HepG2 (cell line): ENCODE data around the gene ASB5. TPM values are rescaled to one million over a fixed set of nuclear protein-coding genes. Genes with fewer than 3 reads are reported as not detected.

Source experiments
- ATAC-seq: fragments of 200-7000 bp; cut with Tn5 transposase; 3 replicates; pipeline ENCODE4 v1.9.1; 2020; ENCODE audit warnings: mild to moderate bottlenecking, moderate library complexity
- BruUV-seq: library from RNA; stranded (reverse); fragments of 400-500 nt; replicated peaks from 2 replicates; lab custom pipeline; 2021; lab: Mats Ljungman, UMichigan
- CTCF ChIA-PET: fragments of 300-600 bp; formaldehyde crosslinking; extraction: SDS; loops from one replicate; lab custom pipeline; 2021; ENCODE audit warnings: low total read pairs, inconsistent platforms, low intra/inter-chr PET ratio; lab: Yijun Ruan, JAX
- POLR2A ChIA-PET: fragments of 350-600 bp; sonication (Branson Sonifier 250); formaldehyde crosslinking; loops from one replicate; lab custom pipeline; 2020; ENCODE audit warnings: antibody characterized with exemption, inconsistent platforms; lab: Yijun Ruan, JAX
- DNase-seq: peaks from one replicate; pipeline ENCODE4 v3.0.0-alpha.2; 2015; ENCODE audit warnings: low spot score
- FAIRE-seq: peaks from 3 replicates; lab custom pipeline; 2011; peaks lifted over from hg19 to GRCh38; lab: Jason Lieb, UNC
- H2AFZ ChIP-seq: one replicate; pipeline ENCODE4 v1.6.1; 2011; ENCODE audit warnings: low read length, inconsistent platforms
- H3K27ac ChIP-seq: fragments of 300-600 bp; 3 replicates; pipeline ENCODE4 v1.8.0; 2011; ENCODE audit warnings: mixed run types, mild to moderate bottlenecking, mixed read lengths, low read length, inconsistent platforms; ENCODE audit not compliant: insufficient read depth; ENCODE audit errors: extremely low read length
- H3K27me3 ChIP-seq, 2 experiments: fragments of 200-600 bp in 1 of 2; 2 replicates in 1 of 2; 3 replicates in 1 of 2; pipeline versions ENCODE4 v1.6.0 to v1.8.0; 2011; ENCODE audit warnings: low read length in 2 of 2, mild to moderate bottlenecking in 2 of 2, moderate library complexity in 2 of 2, inconsistent platforms in 1 of 2; ENCODE audit not compliant: insufficient read depth in 2 of 2, control insufficient read depth in 1 of 2
- H3K36me3 ChIP-seq, 2 experiments: fragments of 200-600 bp in 1 of 2; replicated peaks in 1 of 2; 2 replicates in 1 of 2; 3 replicates in 1 of 2; pipeline versions ENCODE4 v1.5.1 to v1.8.0; 2011; ENCODE audit warnings: low read length in 2 of 2, inconsistent platforms in 1 of 2; ENCODE audit not compliant: insufficient read depth in 2 of 2, control insufficient read depth in 1 of 2
- H3K4me1 ChIP-seq: 2 replicates; pipeline ENCODE4 v1.5.1; 2012; ENCODE audit warnings: low read length, inconsistent platforms; ENCODE audit not compliant: insufficient read depth
- H3K4me2 ChIP-seq: 2 replicates; pipeline ENCODE4 v1.6.0; 2011; ENCODE audit warnings: low read depth, low read length, inconsistent platforms
- H3K4me3 ChIP-seq, 3 experiments: fragments of 200-600 bp in 1 of 3; sonication (generic), shearing (Covaris generic) in 1 of 3; replicated peaks in 1 of 3; 2 replicates each; pipeline ENCODE4 v1.5.1; 2011 to 2016; ENCODE audit warnings: low read length in 3 of 3, inconsistent platforms in 2 of 3, low read depth in 2 of 3, mild to moderate bottlenecking in 2 of 3, control low read depth in 1 of 3, mixed read lengths in 1 of 3; ENCODE audit not compliant: insufficient read depth in 1 of 3
- H3K79me2 ChIP-seq: one replicate; pipeline ENCODE4 v1.6.1; 2011; ENCODE audit warnings: low read length, inconsistent platforms; ENCODE audit not compliant: insufficient read depth
- H3K9ac ChIP-seq: 2 replicates; pipeline ENCODE4 v1.6.0; 2011; ENCODE audit warnings: mild to moderate bottlenecking, low read depth, low read length, inconsistent platforms; ENCODE audit not compliant: insufficient read depth
- H3K9me3 ChIP-seq: 2 replicates; pipeline ENCODE4 v1.5.1; 2012; ENCODE audit warnings: mild to moderate bottlenecking, low read length
- H4K20me1 ChIP-seq: 2 replicates; pipeline ENCODE4 v1.6.0; 2011; ENCODE audit warnings: inconsistent platforms, mild to moderate bottlenecking, low read length, moderate library complexity; ENCODE audit not compliant: insufficient read depth
- ARID4A ChIP-seq: sonication (generic); formaldehyde crosslinking; IDR thresholded peaks from 2 replicates; pipeline ENCODE4 v1.5.0; 2020; ENCODE audit warnings: mild to moderate bottlenecking, missing genetic modification reagents, borderline replicate concordance
- BCL3 ChIP-seq: sonication (generic); formaldehyde crosslinking; IDR thresholded peaks from 2 replicates; pipeline ENCODE4 v1.5.1; 2020; ENCODE audit warnings: mild to moderate bottlenecking, missing genetic modification reagents, moderate library complexity
- BRD4 ChIP-seq: sonication (generic); formaldehyde crosslinking; IDR thresholded peaks from 2 replicates; pipeline ENCODE4 v1.4.0; 2020; ENCODE audit warnings: missing genetic modification reagents
- FOXJ3 ChIP-seq: sonication (generic); formaldehyde crosslinking; IDR thresholded peaks from 2 replicates; pipeline ENCODE4 v1.4.0; 2020; ENCODE audit warnings: missing genetic modification reagents, mild to moderate bottlenecking, borderline replicate concordance
- GTF3A ChIP-seq: sonication (generic); formaldehyde crosslinking; conservative IDR thresholded peaks from 2 replicates; pipeline ENCODE4 v1.4.0; 2020; ENCODE audit warnings: mild to moderate bottlenecking, missing genetic modification reagents
- HNRNPK ChIP-seq: fragments of 200-400 bp; formaldehyde crosslinking; IDR thresholded peaks from 2 replicates; pipeline ENCODE4 v1.6.1; 2018; ENCODE audit warnings: low read length, low read depth, moderate library complexity, mild to moderate bottlenecking; ENCODE audit not compliant: poor library complexity, severe bottlenecking
- JUNB ChIP-seq: sonication (generic); formaldehyde crosslinking; IDR thresholded peaks from 2 replicates; pipeline ENCODE4 v1.8.0; 2022; ENCODE audit warnings: missing genetic modification reagents, mild to moderate bottlenecking, borderline replicate concordance
- NCOR1 ChIP-seq: fragments of 200-600 bp; sonication (generic); IDR thresholded peaks from 2 replicates; pipeline ENCODE4 v1.7.0; 2017; ENCODE audit warnings: antibody characterized with exemption, low read length, borderline replicate concordance
- NFIB ChIP-seq: sonication (generic); formaldehyde crosslinking; IDR thresholded peaks from 2 replicates; pipeline ENCODE4 v1.9.0; 2021; ENCODE audit warnings: missing genetic modification reagents, mild to moderate bottlenecking, borderline replicate concordance
- U2AF1 ChIP-seq: fragments of 200-400 bp; formaldehyde crosslinking; optimal IDR thresholded peaks from 2 replicates; pipeline ENCODE3; 2017; ENCODE audit warnings: mild to moderate bottlenecking, low read depth, low read length
- ZFYVE20 ChIP-seq: sonication (generic); formaldehyde crosslinking; IDR thresholded peaks from 2 replicates; pipeline ENCODE4 v1.8.0; 2023; ENCODE audit warnings: low read depth, mild to moderate bottlenecking, moderate library complexity, missing genetic modification reagents, borderline replicate concordance
- ZNF121 ChIP-seq: sonication (generic); formaldehyde crosslinking; IDR thresholded peaks from 2 replicates; pipeline ENCODE4 v1.5.0; 2020; ENCODE audit warnings: mild to moderate bottlenecking, missing genetic modification reagents
- ZNF234 ChIP-seq: sonication (generic); formaldehyde crosslinking; conservative IDR thresholded peaks from 2 replicates; pipeline ENCODE4 v1.5.1; 2020; ENCODE audit warnings: mild to moderate bottlenecking, missing genetic modification reagents
- ZNF549 ChIP-seq: sonication (generic); formaldehyde crosslinking; IDR thresholded peaks from 2 replicates; pipeline ENCODE4 v1.5.0; 2020; ENCODE audit warnings: missing genetic modification reagents
- in situ Hi-C: cut with HindIII; loops from 2 replicates; pipeline ENCODE4 v1.10.0; 2017; ENCODE audit warnings: low pct_unique_long_range_greater_than_20kb; ENCODE audit not compliant: extremely low pct_ligation_motif_present
- intact Hi-C: fragments of 100-400 bp; cut with micrococcal nuclease; formaldehyde crosslinking; loops from one replicate; pipeline ENCODE4 v1.10.0; 2022; ENCODE audit not compliant: unreplicated experiment
- polyA plus RNA-seq, 8 experiments: library from polyadenylated mRNA; depleted of rRNA in 3 of 8; stranded (reverse) in 7 of 8; unstranded in 1 of 8; fragments of >200 nt; fragmentation: Illumina TruSeq in 4 of 8; extraction: Trizol in 4 of 8; gene quantifications; 2 replicates each; pipeline versions ENCODE4 v1.2.1 to v1.2.3, GENCODE V29; 2011 to 2016; ENCODE audit warnings: low read depth in 4 of 8, missing spikeins in 1 of 8, mixed read lengths in 1 of 8; ENCODE audit not compliant: insufficient read depth in 1 of 8
- total RNA-seq, 5 experiments: library from RNA; depleted of rRNA; stranded (reverse); fragments of >200 nt; fragmentation: Illumina TruSeq; extraction: Trizol; gene quantifications; 2 replicates each; pipeline ENCODE4 v1.2.3, GENCODE V29; 2016; ENCODE audit warnings: low read depth in 1 of 5

ASB5 gene
- total and polyA plus RNA-seq, 2 of the 13 experiments (the other 11 are each of a cell fraction or from before 2014, with no cell fraction given) = not detected

GRCh38 chr4:176288020-176288419 lies 19.0 kb upstream of the ASB5 start:
- DNase-seq (no peak), FAIRE-seq (no peak), ATAC-seq (no peak)
- POLR2A ChIA-PET = no interaction called here
- H2AFZ ChIP-seq = no peak overlapping the region
- TF ChIP-seq HNRNPK (peak; percentile 60), GTF3A (CRISPR knock-in tag) (no peak)
- no peaks in the 10 kb centered on the region for H3K79me2 ChIP-seq
- no peak overlapping the region for H3K4me3 ChIP-seq
- no peaks in the 10 kb centered on the region for H4K20me1 ChIP-seq
- intact Hi-C loops (loop anchor here (5.0 kb wide), 1 partner anchor 1244 kb away; no protein-coding TSS in a partner anchor), in situ Hi-C loops (no loop called here)
- no peak overlapping the region for H3K9ac ChIP-seq
- no peaks in the 10 kb centered on the region for H3K4me1 ChIP-seq
- CTCF ChIA-PET = no interaction called here
- H3K27ac ChIP-seq = no peak overlapping the region
- no peaks in the 10 kb centered on the region for H3K9me3 ChIP-seq
- H3K4me2 ChIP-seq = no peak overlapping the region
- BruUV-seq = no TSS peak
- H3K36me3 ChIP-seq = no peaks in the 10 kb centered on the region
- no peaks in the 10 kb centered on the region for H3K27me3 ChIP-seq

GRCh38 chr4:176287546-176287945 lies 18.5 kb upstream of the ASB5 start:
- in situ Hi-C loops (no loop called here), intact Hi-C loops (loop anchor here (5.0 kb wide), 1 partner anchor 1245 kb away; no protein-coding TSS in a partner anchor)
- H3K4me2 ChIP-seq = no peak overlapping the region
- no peak overlapping the region for H2AFZ ChIP-seq
- ATAC-seq (no peak), FAIRE-seq (no peak), DNase-seq (no peak)
- no peak overlapping the region for H3K9ac ChIP-seq
- no peaks in the 10 kb centered on the region for H3K9me3 ChIP-seq
- no peak overlapping the region for H3K27ac ChIP-seq
- POLR2A ChIA-PET = no interaction called here
- H4K20me1 ChIP-seq = no peaks in the 10 kb centered on the region
- no TSS peak for BruUV-seq
- no peaks in the 10 kb centered on the region for H3K4me1 ChIP-seq
- H3K79me2 ChIP-seq = no peaks in the 10 kb centered on the region
- H3K27me3 ChIP-seq = no peaks in the 10 kb centered on the region
- CTCF ChIA-PET = no interaction called here
- H3K4me3 ChIP-seq = no peak overlapping the region
- no peaks in the 10 kb centered on the region for H3K36me3 ChIP-seq
- no peak for TF ChIP-seq FOXJ3 (CRISPR knock-in tag)
- TF ChIP-seq BRD4 (CRISPR knock-in tag) = no peak
- no peak for TF ChIP-seq NCOR1
- TF ChIP-seq ARID4A (CRISPR knock-in tag) = no peak
- no peak for TF ChIP-seq BCL3 (CRISPR knock-in tag)
- no peak for TF ChIP-seq JUNB
- no peak for TF ChIP-seq ZNF549 (CRISPR knock-in tag)
- no peak for TF ChIP-seq ZNF234
- TF ChIP-seq NFIB (CRISPR knock-in tag) = no peak
- TF ChIP-seq ZNF121 (CRISPR knock-in tag) = no peak
- TF ChIP-seq U2AF1 = no peak
- no peak for TF ChIP-seq ZFYVE20 (CRISPR knock-in tag)
